MCF 10A (cell line): Measurements from ENCODE around the gene ANXA3. TPM values are rescaled to one million over a fixed set of nuclear protein-coding genes. Genes with fewer than 3 reads are reported as not detected.

Source experiments
- BruUV-seq: library from RNA; stranded (reverse); fragments of 400-500 nt; replicated peaks from 2 replicates; lab custom pipeline; 2021; lab: Mats Ljungman, UMichigan
- CTCF ChIA-PET: fragments of 300-600 bp; sonication (Branson Sonifier 250); formaldehyde crosslinking; extraction: SDS; loops from one replicate; lab custom pipeline; 2021; ENCODE audit warnings: antibody characterized with exemption, inconsistent platforms; lab: Yijun Ruan, JAX
- POLR2A ChIA-PET: fragments of 300-600, 350-650 bp; sonication (Branson Sonifier 250); formaldehyde crosslinking; extraction: SDS; loops from one replicate; lab custom pipeline; 2020; ENCODE audit warnings: antibody characterized with exemption, inconsistent platforms; lab: Yijun Ruan, JAX
- DNase-seq: peaks from one replicate; pipeline ENCODE4 v3.0.0-alpha.2; 2018; ENCODE audit not compliant: unreplicated experiment
- H3K27ac Mint-ChIP-seq: one replicate; pipeline ENCODE4 v1.8.0; 2022; ENCODE audit warnings: mild to moderate bottlenecking, low read depth, mixed read lengths; ENCODE audit not compliant: unreplicated experiment
- H3K27me3 Mint-ChIP-seq: one replicate; pipeline ENCODE4 v1.8.0; 2022; ENCODE audit warnings: mixed read lengths; ENCODE audit not compliant: insufficient read depth, unreplicated experiment
- H3K36me3 Mint-ChIP-seq: one replicate; pipeline ENCODE4 v1.8.0; 2022; ENCODE audit warnings: mild to moderate bottlenecking, moderate library complexity, mixed read lengths; ENCODE audit not compliant: insufficient read depth, unreplicated experiment
- H3K4me1 Mint-ChIP-seq: one replicate; pipeline ENCODE4 v1.8.0; 2022; ENCODE audit warnings: mixed read lengths; ENCODE audit not compliant: insufficient read depth, unreplicated experiment
- H3K4me3 Mint-ChIP-seq: one replicate; pipeline ENCODE4 v1.8.0; 2022; ENCODE audit warnings: mild to moderate bottlenecking, moderate library complexity, mixed read lengths; ENCODE audit not compliant: unreplicated experiment
- H3K9me3 Mint-ChIP-seq: one replicate; pipeline ENCODE4 v1.8.0; 2022; ENCODE audit warnings: mixed read lengths; ENCODE audit not compliant: unreplicated experiment
- intact Hi-C: fragments of 100-400 bp; cut with micrococcal nuclease; formaldehyde crosslinking; loops from 2 replicates; pipeline ENCODE4 v1.14.1; 2022
- total RNA-seq: library from RNA; stranded (reverse); gene quantifications from 2 replicates; pipeline ENCODE4 v1.2.3, GENCODE V29; 2022
- TF ChIP-seq, protein P1 (sequence below): fragments of 200-600 bp; IDR thresholded peaks from one replicate; pipeline ENCODE4 v1.8.0; 2022; ENCODE audit warnings: antibody characterized with exemption, mild to moderate bottlenecking; ENCODE audit not compliant: unreplicated experiment

Gene ANXA3
- total RNA-seq, 1 experiment from 2014 or later = 260 TPM

DNA sequence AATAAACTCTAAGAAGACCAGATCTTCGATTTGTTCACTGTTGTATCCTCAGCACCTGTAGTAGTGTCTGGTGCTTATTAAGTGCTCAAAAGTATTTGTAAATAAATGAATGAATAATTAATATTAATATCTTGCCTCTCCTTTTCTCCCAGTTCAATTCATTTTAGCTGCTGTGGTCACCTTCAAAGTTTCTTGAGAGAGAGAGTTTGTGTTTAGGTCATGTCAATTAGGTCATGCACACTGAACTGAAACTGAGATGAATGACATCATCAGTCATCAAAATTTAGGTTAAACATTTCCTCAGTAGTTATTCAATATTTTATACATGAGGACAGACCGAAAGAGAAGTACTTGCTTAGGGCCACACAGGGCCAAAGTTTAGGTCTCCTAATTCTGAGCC is 73.5 kb downstream of the ANXA3 start:
- intact Hi-C loops = no loop called here
- H3K9me3 Mint-ChIP-seq = no peaks in the 10 kb centered on the region
- DNase-seq = no peak
- H3K4me1 Mint-ChIP-seq = peaks cover 27% of the 10 kb centered on the region
- H3K36me3 Mint-ChIP-seq = no peaks in the 10 kb centered on the region
- H3K27me3 Mint-ChIP-seq = no peaks in the 10 kb centered on the region
- POLR2A ChIA-PET = no interaction called here
- no TSS peak for BruUV-seq
- CTCF ChIA-PET = interaction anchor here (0.6 to 7.5 kb wide), 3 partner anchors 12 to 239 kb away, joined by 3 to 42 read pairs (median 8); no protein-coding TSS in a partner anchor
- H3K4me3 Mint-ChIP-seq = no peak overlapping the region
- TF ChIP-seq, protein P1, sequence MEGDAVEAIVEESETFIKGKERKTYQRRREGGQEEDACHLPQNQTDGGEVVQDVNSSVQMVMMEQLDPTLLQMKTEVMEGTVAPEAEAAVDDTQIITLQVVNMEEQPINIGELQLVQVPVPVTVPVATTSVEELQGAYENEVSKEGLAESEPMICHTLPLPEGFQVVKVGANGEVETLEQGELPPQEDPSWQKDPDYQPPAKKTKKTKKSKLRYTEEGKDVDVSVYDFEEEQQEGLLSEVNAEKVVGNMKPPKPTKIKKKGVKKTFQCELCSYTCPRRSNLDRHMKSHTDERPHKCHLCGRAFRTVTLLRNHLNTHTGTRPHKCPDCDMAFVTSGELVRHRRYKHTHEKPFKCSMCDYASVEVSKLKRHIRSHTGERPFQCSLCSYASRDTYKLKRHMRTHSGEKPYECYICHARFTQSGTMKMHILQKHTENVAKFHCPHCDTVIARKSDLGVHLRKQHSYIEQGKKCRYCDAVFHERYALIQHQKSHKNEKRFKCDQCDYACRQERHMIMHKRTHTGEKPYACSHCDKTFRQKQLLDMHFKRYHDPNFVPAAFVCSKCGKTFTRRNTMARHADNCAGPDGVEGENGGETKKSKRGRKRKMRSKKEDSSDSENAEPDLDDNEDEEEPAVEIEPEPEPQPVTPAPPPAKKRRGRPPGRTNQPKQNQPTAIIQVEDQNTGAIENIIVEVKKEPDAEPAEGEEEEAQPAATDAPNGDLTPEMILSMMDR = no peak
- H3K27ac Mint-ChIP-seq = no peak overlapping the region

DNA sequence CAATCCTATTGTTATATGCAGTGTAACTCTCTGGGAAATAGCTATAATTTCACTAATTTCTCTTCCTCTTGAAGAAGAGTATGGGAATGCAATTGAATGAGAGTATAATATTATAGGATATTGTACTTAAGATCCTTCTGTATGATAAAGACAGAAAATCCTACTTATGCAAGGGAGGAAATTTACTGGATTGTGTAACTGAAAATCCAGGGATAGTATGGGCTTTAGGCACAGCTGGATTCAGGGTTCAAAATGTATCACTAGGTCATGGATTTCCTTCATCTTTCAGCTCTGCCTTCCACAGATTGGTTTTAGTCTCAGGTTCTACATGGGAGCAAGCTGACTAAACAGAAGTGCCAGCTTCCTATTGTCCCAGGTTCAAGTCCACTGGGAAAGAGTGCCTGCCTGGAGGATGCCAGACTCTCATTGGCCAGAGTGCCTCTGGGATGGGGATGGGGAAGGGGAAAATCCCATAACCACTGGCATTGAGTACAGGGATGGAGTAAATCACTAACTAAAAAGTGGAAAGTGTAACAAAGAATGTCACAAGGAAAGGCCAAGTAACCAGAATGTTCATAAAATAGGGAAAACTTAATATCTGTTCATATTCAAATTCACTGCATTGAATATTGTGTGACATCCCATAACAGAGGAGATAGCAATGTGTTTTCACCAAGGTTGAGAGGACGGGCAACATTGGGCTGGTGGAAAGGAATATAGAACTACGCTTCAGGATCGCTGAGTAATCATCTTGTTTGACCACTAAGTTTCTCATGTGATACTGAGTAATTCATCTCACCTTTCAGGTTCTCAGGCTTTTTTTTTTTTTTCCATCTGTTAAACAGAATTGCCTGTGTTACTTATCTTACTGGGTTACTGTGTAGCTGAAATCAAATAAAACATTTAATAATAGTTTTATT is 75.7 kb downstream of the ANXA3 start:
- ChIA-PET CTCF (interaction anchor here (0.5 to 7.5 kb wide), 7 partner anchors 9 to 674 kb away, joined by 3 to 42 read pairs (median 4); no protein-coding TSS in a partner anchor), POLR2A (interaction anchor here (0.6 to 1.6 kb wide), 4 partner anchors 17 to 1254 kb away, joined by 3 to 10 read pairs (median 3); no protein-coding TSS in a partner anchor)
- Mint-ChIP-seq H3K9me3 (no peaks in the 10 kb centered on the region), H3K27me3 (no peaks in the 10 kb centered on the region), H3K4me1 (peaks cover 21% of the 10 kb centered on the region), H3K36me3 (no peaks in the 10 kb centered on the region), H3K4me3 (no peak overlapping the region), H3K27ac (no peak overlapping the region)
- no TSS peak for BruUV-seq
- DNase-seq = no peak
- intact Hi-C loops = no loop called here
- TF ChIP-seq, protein P1 = no peak

DNA sequence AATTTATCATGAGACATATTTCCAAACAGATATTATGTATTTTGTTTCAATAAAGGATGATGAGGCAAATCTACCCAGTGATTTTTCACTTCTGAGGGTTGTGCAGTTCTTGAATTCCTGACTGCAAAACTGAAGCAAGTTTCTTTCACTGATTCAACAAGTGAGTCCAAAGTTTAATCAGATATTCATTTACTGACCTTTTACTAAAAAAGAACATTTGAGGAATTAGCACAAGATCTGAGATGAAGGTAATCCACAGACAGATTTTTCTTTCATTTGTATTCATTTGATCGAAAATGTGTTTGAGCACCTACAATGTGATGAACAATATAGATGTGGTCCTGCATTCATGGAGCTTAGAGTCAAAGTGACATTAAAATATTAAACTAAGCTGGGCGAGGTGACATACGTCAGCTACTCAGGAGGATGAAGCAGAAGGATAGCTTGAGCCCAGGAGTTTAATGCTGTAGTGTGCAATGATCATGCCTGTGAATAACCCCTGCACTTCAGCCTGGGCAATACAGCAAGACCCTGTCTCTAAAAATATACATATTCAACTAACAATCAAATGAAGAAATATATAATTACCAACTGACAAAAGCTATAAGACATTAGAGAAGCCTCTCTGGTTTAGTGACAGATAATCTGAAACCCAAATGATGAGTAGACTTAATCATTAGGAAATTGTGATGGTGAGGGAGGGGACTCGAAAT is 76.6 kb downstream of the ANXA3 start:
- Mint-ChIP-seq H3K36me3 (no peaks in the 10 kb centered on the region), H3K27ac (no peak overlapping the region), H3K27me3 (no peaks in the 10 kb centered on the region), H3K9me3 (no peaks in the 10 kb centered on the region), H3K4me3 (no peak overlapping the region), H3K4me1 (peaks cover 16% of the 10 kb centered on the region)
- CTCF ChIA-PET = interaction anchor here (0.6 to 7.5 kb wide), 8 partner anchors 12 to 748 kb away, joined by 3 to 42 read pairs (median 4); no protein-coding TSS in a partner anchor
- intact Hi-C loops = no loop called here
- no peak for DNase-seq
- no TSS peak for BruUV-seq
- TF ChIP-seq, protein P1 = no peak
- POLR2A ChIA-PET = interaction anchor here (1.0 kb wide), 1 partner anchor 16 kb away, joined by 3 read pairs; no protein-coding TSS in a partner anchor
